HG02870 (cell line): ENCODE data around the gene UBE2D2.

Experiments
- ATAC-seq: cut with Tn5 transposase; IDR thresholded peaks from one replicate; pipeline ENCODE4 v1.9.1; 2021; ENCODE audit warnings: mild to moderate bottlenecking, moderate library complexity; ENCODE audit not compliant: unreplicated experiment

The UBE2D2 gene

DNA sequence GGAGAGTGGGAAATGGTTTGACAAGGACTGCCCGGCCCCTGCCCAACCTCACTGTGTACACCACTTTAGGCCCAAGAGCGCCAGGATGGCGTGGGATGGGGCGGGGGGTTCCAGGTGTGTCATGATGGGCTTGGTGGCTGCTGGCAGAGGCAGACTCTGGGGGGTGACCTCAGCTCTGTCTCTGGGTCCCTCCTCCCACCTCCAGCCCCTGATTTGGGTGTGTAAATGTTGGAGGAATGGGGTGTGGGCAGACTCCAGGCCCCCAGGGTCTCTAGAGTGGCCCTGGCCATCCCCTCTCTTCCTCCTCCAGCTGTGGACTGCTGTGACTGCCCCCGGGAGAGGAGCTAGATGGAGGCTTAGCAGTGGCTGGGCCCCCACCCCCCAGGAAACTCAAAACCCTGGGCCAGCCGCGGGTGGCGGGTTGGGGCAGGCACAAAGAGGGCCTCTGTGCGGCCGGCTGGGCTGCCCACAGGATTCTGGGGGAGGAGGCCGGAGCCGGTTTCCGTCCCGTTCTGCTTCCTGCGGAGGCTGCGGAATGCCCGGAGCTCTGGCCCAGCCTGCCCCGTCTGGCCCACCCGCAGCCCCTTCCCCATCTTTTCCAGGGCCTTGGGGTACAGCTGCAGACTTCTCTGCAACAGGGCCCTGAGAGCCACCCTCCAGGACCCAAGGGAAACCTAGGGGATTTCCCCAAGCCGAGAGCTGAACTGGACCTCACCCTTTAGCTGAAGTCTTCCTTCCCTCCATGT lies 110.1 kb downstream of the UBE2D2 start:
- ATAC-seq: no peak

DNA sequence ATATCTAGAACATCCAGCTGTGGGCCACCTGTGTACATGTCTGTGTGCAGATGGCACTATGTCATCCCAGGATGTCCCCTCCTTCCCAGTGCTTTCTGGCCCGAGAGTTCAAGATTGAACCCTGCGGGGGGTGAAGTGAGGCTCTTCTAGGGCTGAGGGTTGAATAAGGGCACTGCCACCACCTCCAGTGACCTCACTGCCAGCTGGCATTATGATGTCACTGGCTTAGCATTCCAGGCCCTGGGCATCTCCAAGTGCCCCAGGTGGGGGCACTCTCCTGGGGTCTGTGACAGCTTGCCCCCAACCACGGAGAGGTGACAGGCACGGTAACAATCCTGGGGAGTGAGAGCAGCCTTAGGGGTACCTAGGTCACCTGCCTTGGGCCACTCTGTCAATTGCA lies 114.1 kb downstream of the UBE2D2 start:
- no peak for ATAC-seq

DNA sequence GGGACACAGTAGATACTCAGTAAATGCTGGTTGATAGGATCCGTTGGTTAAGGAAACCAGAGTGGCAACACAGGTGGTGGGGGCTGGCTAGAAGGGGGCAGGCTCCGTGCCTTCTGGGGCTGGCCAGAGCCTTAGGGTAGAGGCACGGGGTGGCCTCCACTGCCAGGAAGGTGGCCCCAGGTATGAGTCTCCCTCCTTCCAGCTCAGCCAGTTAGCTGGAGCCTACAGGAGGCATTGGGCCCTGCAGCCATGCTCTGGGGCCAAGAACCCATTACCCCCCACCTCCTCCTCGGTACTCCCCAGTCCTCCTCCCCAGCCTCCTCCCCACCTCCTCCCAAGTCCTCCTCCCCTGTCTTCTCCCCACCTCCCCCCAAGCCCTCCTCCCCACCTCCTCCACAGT lies 114.7 kb downstream of the UBE2D2 start:
- no peak for ATAC-seq

DNA sequence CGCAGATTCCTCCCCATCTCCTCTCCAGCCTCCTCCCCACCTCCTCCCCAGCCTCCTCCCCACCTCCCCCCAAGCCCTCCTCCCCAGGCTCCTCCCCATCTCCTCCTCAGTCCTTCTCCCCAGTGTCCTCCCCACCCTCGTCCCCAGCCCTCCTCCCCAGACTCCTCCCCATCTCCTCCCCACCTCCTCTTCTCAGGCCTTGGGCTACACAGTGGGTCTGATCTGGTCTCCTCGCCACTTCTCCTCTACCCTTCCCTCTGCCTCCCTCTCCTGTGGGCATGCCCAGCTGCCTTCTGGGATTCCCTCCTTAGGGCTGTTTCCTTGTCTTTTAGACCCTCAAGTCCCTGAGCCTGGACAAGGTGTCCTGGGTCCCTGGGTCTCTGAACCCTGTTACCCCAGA lies 115.3 kb downstream of the UBE2D2 start:
- ATAC-seq: no peak

DNA sequence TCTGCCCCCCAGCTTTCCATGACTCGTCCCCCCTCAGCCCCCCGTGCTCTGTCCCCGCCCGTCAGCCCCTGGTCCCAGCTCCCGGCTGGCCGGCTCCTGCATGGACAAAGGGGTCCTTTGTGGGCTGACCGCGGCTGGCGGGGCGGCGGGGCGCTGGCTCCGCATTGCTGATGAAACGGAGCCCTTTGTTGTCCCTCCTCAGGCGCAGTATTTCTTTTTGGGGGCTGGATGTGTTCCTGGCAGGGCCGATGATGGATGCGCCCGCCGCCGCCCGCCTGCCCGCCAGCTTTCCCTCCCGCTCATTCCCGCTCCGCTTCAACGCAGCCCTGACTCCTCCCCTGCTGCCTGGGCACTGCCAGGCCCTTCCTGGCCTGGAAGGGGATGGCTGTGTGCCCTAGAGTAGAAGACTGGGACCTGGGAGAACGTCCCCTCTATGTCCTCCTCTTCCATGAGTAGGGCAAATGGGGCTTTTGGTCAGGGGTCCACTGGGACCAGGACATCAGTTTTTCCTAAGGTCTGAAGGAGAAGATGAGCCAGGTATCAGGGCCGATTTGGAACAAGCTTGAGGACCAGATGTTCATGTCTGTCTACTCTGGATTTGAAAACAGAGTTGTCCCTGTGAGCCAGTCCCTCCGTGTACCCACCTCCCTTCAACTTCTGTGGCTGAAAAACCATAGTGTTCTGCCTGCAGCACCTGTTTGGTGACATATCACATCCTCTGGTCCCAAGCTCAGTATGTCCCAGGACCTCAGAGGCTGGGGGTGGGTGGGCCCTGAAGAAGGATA lies 116.0 kb downstream of the UBE2D2 start:
- ATAC-seq: no peak
